ENCODE results near the gene ZNF500.

ZNF500 gene

GRCh38 chr16:4746215-4746614 lies 20.7 kb downstream of the ZNF500 start:
- peaks cover 34% of the 10 kb centered on the region for H3K4me1 ChIP-seq (ENCODE audit: control insufficient read depth, low read length)
- H3K27ac ChIP-seq (ENCODE audit: low read depth, low read length): no peak overlapping the region
- no peaks in the 10 kb centered on the region for H3K79me2 ChIP-seq (ENCODE audit: control insufficient read depth, low read length)
- no peaks in the 10 kb centered on the region for H3K9me3 ChIP-seq (ENCODE audit: control insufficient read depth, insufficient read depth, low read length)
- H3F3A ChIP-seq (ENCODE audit: control insufficient read depth, insufficient read depth): no peaks in the 10 kb centered on the region
- H3K4me2 ChIP-seq (ENCODE audit: low read length): no peak overlapping the region
- H3K27me3 ChIP-seq (ENCODE audit: control insufficient read depth, low read length): no peaks in the 10 kb centered on the region
- no peaks in the 10 kb centered on the region for H4K20me1 ChIP-seq (ENCODE audit: control insufficient read depth, insufficient read depth, low read depth, low read length)
- TF ChIP-seq EZH2phosphoT487 (IDR thresholded peaks at IDR 0.05; ENCODE audit: borderline replicate concordance, low read length): no peak
- no peak for TF ChIP-seq CTCF (IDR thresholded peaks at IDR 0.05; ENCODE audit: low read depth, low read length, poor library complexity, severe bottlenecking)
- H3K4me3 ChIP-seq (ENCODE audit: low read length): no peak overlapping the region
- H3K36me3 ChIP-seq (ENCODE audit: control insufficient read depth, low read length): peaks cover 5% of the 10 kb centered on the region
- no peaks in the 10 kb centered on the region for H3K9me2 ChIP-seq (replicated peaks; ENCODE audit: control insufficient read depth, low read length)

- Histone ChIP-seq H3K27ac (ENCODE audit: low read depth, low read length) (no peak overlapping the region), H3K36me3 (ENCODE audit: control insufficient read depth, low read length) (no peaks in the 10 kb centered on the region), H3K4me3 (ENCODE audit: low read length) (no peak overlapping the region), H3F3A (ENCODE audit: control insufficient read depth, insufficient read depth) (no peaks in the 10 kb centered on the region), H3K27me3 (ENCODE audit: control insufficient read depth, low read length) (no peaks in the 10 kb centered on the region), H3K4me1 (ENCODE audit: control insufficient read depth, low read length) (peaks cover 34% of the 10 kb centered on the region), H3K9me3 (ENCODE audit: control insufficient read depth, insufficient read depth, low read length) (no peaks in the 10 kb centered on the region), H4K20me1 (ENCODE audit: control insufficient read depth, insufficient read depth, low read depth, low read length) (no peaks in the 10 kb centered on the region), H3K4me2 (ENCODE audit: low read length) (no peak overlapping the region), H3K79me2 (ENCODE audit: control insufficient read depth, low read length) (no peaks in the 10 kb centered on the region), H3K9me2 (replicated peaks; ENCODE audit: control insufficient read depth, low read length) (no peaks in the 10 kb centered on the region)
- TF ChIP-seq CTCF (IDR thresholded peaks at IDR 0.05; ENCODE audit: low read depth, low read length, poor library complexity, severe bottlenecking) (no peak), EZH2phosphoT487 (IDR thresholded peaks at IDR 0.05; ENCODE audit: borderline replicate concordance, low read length) (no peak)
Measured at GRCh38 chr16:4745274-4745569, 21.7 kb downstream of the ZNF500 start.

GRCh38 chr16:4744555-4745273 lies 22.2 kb downstream of the ZNF500 start:
- TF ChIP-seq CTCF (IDR thresholded peaks at IDR 0.05; ENCODE audit: low read depth, low read length, poor library complexity, severe bottlenecking): no peak
- no peak for TF ChIP-seq EZH2phosphoT487 (IDR thresholded peaks at IDR 0.05; ENCODE audit: borderline replicate concordance, low read length)
- Histone ChIP-seq H3K27ac (ENCODE audit: low read depth, low read length) (no peak overlapping the region), H3K36me3 (ENCODE audit: control insufficient read depth, low read length) (no peaks in the 10 kb centered on the region), H3K79me2 (ENCODE audit: control insufficient read depth, low read length) (no peaks in the 10 kb centered on the region), H3K9me2 (replicated peaks; ENCODE audit: control insufficient read depth, low read length) (no peaks in the 10 kb centered on the region), H4K20me1 (ENCODE audit: control insufficient read depth, insufficient read depth, low read depth, low read length) (no peaks in the 10 kb centered on the region), H3K4me3 (ENCODE audit: low read length) (no peak overlapping the region), H3K27me3 (ENCODE audit: control insufficient read depth, low read length) (no peaks in the 10 kb centered on the region), H3F3A (ENCODE audit: control insufficient read depth, insufficient read depth) (no peaks in the 10 kb centered on the region), H3K9me3 (ENCODE audit: control insufficient read depth, insufficient read depth, low read length) (no peaks in the 10 kb centered on the region), H3K4me1 (ENCODE audit: control insufficient read depth, low read length) (peaks cover 34% of the 10 kb centered on the region), H3K4me2 (ENCODE audit: low read length) (no peak overlapping the region)

All from DOHH2 (cell line).